NCI-H2227 (cell line): ENCODE data around the gene SPRR5.

Experiments
- DNase-seq: peaks from one replicate; lab custom pipeline; 2025; ENCODE audit not compliant: unreplicated experiment; lab: John Stamatoyannopoulos, UW

SPRR5 gene

DNA sequence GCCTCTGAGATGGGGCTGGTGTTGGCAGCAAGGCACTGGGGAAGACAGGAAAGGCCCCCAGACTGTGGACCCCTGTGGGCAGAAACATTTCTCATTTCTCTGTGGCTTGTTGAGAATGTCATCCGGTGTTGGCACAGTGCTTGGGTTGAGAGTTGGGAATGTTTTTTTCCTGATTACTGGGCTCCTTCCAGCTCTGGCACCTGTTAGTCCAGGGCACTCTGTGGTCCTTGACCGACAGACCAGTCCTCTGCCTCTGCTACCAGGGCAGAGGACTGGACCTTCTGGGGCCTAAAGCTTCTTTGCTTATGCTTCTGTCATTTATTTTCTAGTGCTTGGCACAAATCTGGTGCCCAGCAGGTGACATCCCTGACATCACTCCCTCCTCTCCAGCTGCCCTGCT, 4.8 kb upstream of the SPRR5 start:
- no peak for DNase-seq

DNA sequence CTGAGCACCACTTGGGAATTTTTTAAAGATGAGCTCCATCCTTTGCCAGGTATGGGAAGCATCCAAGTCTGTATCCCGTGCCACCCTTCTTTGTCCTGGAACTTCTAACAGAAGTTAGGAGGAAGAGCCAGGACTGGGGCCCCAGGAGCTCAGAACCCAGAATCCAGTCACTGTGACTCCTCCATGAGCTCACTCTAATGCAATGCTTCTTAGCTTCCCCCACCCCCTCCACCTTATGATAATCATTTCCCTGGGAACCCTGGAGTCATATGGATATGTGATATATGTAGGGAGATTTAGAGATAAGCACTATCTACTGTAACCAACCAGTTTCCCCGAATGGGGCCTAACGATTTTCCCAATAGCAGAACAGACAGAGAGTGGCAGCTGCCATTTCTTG, 758 bp upstream of the SPRR5 start:
- DNase-seq: no peak

DNA sequence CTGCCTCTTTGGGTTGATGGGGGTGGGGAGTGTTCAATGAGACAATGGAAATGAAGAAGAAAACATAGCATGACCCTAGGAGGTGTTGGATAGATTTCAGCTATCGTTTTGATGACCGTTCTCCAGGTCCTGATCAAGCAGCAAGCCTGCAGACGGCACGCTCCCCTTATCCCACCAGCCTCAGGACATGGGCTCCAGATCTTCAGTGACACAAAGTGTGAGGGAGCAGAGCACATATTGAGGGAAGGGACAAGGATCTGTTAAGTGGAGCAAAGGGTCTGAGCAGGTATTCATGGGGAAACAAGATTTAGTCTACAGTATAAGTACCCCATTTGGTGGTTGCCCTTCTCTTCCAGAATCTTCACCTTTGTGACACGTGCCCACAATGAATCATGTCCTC, 4.7 kb downstream of the SPRR5 start:
- DNase-seq: no peak

DNA sequence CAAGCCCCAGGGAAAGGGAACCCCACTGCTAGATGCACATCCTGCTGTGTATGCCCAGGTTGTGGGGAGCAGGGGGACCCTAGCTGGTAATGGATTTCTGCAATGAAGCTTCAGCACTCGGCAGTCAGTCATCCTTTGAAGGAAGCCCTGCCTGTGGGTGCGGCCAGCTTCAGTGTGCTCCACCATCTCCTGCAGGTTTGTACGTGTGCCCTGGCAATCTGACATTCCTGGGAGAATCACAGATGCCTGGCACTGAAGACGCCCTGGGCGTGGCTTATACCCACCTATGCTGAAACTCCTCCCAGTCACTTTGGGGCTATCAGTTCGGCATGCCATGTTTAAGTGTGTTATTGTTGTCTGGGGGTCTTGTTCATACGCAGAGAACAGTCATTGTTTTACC, 6.8 kb downstream of the SPRR5 start:
- no peak for DNase-seq

DNA sequence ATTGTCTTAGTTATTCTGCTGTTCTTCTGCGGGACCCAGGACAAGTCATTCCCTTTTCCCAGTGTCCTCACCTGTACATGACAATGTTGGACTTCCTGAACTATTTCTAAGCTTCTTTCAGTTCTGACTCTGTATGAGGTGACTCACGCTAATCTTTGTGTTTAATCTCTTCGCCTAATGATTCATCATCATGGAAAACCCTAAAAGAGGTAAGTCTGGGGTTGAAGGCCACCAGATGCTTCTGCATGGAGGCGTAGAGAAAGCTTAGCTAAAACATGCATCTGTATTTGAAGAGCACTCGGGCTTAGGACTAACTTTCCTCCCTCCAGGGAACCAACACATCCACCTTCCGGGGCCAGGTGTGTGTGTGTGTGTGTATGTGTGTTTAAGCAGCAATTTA, 7.4 kb downstream of the SPRR5 start:
- DNase-seq: no peak

DNA sequence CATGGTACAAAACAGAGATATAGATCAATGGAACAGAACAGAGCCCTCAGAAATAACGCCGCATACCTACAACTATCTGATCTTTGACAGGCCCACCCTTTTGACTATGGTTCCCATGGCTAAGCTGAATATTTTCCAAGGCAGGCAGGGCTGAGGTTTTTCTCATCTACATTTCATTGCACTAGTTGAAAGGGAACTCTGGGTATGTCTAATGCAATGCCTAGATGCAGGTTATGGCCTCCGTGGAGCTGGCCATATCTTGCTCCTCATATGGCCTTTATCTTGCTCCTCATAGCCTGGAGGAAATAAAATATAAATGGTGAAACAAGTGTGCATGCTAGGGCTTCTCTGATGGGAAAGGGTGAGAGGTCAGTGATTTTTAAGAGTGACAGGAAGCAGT, 10.6 kb downstream of the SPRR5 start:
- DNase-seq: no peak

DNA sequence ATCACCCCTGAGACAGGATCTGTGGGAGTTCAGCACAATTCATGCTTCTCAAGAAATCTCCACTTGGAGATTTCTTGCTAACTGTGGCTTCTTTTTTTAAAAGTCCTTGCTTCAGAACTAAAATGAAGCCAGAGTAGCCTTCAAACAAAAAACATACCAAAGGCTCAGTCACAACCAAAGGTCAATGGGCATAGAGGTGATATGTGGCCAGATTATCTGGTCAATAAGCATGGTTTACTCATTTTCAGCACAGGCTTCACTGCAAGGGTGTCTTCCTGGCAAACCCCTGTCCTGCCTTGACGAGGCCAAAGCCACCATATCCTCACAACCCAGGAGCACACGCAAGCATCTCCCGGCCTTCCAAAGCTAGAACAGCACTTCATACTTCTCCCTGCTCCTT, 12.3 kb downstream of the SPRR5 start:
- DNase-seq: no peak

DNA sequence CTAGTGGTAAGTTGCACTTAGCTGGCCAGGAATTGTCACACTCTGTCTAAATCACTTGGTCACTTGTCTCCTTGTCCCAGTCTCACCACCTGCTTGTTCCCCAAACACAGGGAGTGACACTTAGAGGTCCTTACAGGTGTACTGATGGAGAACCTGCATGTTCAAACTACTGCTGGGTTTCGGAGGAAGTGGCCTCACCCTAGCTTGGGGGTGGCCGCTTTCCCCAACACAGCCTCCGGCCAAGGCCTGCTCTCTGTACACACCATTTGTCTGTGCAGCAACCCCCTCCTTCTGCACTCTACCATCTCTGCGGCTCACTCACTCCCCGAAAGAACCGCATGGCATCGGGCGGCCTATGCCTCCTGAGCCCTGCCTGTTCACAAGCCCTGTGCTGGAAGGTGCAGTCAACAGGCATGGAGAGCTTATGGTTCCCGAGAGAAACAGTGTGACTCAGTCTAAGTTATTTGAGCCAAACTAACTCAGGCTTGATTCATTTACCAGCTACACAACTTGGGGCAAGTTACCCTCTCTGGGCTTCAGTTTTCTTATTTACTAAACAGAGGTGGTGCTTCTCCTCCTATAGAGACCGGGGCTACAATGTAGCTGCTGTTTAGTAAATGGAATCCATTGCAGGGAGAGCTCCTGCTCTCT, 12.9 kb downstream of the SPRR5 start:
- DNase-seq: no peak

DNA sequence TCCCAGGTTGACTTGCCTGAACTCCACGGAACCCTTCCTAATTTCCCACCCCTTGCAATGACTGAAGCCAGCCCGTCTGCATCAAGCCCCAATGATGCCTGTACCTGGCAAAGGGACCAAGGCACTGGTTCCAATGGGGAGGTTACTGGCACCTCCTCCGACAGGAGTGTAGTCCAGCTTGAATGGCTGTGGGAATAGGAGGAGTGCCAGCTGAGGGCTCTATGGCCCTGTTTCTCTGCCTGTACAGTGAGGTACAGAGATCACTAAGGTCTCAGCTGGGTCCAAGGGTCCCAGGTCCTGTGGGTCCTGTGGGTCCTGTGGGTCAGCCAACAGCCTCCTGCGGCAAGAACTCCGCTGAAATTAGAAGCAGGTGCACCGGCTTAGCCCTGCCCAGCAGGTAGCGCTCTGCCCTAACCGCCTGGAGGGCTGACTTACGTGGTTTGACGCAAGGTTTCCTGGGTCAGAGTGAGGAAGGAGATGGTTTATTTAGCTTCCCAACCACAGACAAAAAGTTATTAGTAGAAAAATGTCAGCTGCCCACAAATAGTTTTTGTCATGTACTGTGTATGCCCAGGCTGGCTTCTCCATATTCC, 13.5 kb downstream of the SPRR5 start:
- DNase-seq: no peak

DNA sequence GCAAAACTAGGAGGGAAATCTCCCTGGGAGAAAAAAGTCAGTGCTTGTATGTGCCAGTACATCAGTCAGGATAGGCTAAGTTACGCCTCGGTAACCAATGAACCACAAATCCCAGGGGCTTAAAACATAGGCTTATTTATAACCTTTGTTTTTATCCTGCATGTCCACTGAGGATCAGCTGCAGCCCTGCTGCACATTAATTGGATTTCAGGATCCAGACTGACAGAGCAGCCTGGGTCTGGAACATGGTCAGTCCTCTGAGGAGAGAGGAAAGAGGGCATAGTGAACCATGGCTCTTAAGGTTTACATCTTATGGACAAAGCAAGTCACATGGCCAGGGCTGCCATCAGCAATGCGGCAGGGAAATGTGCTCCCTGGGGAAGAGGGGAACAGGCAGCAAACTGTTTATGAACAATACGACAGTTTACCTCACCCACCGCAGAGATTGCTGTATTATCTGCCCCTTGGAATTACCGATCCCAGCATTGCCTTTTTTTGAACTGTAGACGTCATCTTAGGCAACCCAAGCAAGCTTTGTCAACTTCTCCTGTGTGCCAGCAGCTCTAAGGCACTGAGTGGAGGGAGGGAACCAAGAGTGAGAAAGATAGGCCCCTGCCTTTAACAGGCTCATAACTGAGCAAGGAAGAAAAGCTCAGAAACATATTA, 14.4 kb downstream of the SPRR5 start:
- no peak for DNase-seq

DNA sequence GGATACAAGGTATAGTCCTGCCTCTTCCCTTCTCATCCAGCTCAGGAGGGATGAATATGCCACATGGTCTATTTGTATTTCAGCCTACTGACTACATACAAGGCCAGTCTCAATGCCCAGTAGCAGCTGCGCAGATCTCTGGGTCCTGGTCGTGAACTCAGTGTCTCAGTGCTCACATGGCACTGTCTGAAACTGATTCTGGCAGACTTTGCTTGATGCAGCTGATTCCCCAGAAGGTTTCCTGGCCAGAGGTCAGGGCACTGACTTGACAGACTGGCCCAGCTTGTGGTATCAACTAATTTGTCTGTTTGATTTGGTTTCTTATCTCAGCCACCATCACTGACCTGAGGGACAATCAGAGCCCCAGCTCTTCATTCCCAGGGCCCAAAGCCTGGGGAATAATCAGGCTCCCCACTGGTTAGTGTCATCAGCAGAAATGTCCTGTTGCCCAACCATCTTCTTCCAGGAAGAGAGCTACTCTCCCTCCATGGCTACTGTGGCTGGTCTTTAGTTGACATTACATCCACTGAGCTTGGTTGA, 15.9 kb downstream of the SPRR5 start:
- no peak for DNase-seq

DNA sequence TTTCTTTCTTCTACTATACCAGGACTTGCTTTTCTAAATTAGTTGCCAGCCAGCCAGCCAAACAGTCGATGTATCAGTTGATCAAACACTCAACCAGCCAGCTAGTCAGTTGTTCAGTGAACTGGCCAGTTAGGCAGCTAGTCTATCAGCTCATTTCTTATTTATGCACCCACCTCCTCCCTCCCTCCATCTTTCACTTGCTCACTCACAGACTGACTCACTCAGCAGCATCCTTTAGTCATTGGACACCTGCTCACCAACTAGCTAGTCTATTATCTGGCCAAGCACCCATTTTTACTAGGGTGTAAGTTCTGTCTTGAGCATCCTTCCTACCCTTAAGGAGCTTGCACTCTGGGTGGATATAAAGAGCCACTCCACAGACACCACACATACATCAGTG, 17.5 kb downstream of the SPRR5 start:
- no peak for DNase-seq

DNA sequence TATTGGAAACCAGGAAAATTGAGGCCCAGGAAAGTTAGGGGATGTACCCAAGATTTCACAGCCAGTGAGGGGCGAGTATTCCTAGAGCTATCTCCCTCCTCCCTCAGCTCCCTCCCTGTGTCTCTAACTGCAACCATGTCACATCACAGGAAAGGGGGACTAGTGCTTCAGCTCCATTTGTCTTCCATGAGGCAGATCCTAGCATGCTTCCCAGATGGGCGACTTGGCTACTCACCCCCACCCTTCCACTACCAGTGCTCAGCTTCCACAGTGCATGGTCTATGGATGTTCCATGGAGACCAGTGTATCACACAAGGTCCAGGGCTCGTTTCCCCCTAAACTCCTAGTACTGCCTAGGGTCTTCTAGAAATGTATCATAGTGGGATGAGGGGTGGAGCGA, 18.8 kb downstream of the SPRR5 start:
- no peak for DNase-seq

DNA sequence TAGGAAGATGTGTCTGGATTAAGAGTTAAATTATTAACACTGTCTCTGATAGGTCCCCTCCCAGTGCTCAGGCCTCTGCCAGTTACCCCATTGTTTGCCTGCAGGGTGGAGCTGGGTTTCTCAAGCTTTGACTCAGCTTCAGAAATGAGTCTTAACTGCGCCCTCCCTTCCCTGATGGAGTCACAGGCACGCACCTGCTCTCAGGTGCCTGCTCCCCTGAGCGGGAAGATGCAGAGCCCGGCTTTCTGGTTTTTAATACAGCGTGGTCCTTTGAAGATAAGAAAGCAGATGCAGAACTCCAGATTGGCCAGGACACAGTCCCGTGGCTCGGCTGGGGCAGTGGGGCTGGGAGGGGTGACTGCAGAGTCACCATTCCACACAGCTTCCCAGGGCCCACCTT, 20.2 kb downstream of the SPRR5 start:
- DNase-seq: no peak

DNA sequence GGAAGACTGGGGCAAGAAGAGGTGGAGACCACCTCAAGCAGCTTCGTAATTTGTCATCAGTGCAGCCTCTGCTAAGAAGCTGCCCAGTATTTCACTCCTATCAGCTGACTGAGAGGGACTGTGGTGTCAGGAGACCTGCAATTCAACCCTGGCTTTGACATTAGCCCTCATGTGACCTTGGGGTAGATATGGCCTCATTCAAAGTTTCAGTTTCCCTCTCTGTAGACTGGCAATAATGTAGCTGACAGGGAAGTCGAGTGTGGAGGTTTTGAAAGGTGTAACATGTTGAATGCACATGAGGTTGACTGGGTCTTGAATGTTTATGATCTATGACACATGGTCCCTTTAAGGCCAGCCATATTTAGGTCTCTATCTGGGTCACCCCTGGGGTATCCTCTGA, 21.2 kb downstream of the SPRR5 start:
- no peak for DNase-seq

DNA sequence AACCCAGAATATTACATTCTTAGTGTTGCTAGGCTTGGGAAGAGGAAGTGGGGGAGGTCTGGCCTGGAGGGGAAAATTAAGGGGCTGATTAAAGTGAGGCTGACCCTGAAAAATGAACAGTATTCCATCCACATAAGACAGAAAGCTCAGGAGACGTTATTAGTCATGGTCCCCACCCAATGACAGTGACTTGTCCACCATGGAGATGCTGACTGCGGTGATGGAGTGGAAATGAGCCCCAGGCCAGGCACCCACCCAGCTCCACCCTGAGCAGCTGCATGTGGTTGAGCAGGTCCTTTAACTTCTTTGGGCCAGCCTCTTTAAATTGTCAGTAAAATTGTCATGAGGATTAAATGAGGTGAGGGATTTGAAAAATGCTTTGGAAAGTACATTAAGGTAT, 22.0 kb downstream of the SPRR5 start:
- DNase-seq: no peak

DNA sequence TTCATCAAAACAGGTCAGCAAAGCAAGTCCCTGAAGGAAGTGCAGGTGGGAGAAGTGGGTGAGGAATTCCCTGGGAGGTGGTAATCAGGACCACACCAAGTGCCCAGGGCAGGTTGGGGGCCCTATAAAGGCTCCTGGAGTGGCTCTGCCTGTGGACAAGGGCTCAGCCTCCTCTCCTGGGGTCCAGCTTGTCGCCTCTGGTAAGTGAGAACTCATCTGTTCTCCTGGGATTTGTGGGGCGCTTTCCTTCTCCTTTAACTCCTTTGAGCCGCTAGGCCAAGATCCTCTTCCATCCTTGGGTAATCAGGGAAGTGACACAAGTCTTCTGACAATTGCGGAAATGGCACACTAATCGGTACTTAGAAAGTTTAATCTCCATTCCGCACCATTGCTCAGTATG, 23.5 kb downstream of the SPRR5 start, which contains the start of gene SPRR4:
Gene SPRR4 (plus strand): TSS at position 154 of the 400 bp plus-strand sequence. CDS start 1,243 bp downstream, outside the sequence.
- no peak for DNase-seq

DNA sequence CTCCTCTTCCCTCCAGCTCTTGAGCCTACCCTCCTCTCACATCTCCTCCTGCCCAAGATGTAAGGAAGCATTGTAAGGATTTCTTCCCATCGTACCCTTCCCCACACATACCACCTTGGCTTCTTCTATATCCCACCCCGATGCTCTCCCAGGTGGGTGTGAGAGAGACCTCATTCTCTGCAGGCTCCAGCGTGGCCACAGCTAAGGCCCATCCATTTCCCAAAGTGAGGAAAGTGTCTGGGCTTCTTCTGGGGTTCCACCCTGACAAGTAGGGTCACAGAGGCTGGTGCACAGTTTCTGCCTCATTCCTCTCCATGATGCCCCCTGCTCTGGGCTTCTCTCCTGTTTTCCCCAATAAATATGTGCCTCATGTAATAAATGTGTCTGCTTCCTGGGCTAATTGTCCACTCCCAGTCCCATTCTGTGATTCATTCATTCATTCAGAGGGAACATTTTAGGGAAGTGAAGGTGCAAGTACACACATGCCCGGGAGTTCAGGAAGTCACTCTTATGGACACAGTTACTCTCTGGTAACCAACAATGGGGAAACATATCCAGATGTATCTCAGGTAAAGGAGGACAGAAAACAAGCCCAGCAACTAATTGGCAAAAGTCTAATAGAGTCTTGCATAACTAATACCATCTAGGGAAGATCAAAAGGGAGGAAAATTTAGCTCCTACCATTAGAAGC, 25.3 kb downstream of the SPRR5 start:
- no peak for DNase-seq

DNA sequence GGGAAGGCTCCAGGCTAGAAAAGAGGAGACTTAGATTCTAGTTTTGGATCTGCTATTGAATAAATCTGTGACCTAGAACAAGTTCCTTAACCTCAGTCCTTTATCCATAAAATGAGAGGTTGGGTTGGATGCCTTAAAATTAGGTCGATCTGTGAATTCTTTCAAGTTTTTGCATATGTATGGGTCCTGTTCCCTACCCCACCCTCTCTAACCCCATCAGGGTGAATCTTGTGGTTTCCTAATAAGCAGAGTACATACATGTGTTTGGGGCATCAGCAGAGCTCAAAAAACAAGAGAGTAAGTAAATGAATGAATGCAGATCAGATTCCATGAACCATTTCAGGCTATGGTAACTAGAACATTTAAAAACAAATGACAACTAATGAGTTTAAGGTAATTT, 29.7 kb downstream of the SPRR5 start:
- no peak for DNase-seq

DNA sequence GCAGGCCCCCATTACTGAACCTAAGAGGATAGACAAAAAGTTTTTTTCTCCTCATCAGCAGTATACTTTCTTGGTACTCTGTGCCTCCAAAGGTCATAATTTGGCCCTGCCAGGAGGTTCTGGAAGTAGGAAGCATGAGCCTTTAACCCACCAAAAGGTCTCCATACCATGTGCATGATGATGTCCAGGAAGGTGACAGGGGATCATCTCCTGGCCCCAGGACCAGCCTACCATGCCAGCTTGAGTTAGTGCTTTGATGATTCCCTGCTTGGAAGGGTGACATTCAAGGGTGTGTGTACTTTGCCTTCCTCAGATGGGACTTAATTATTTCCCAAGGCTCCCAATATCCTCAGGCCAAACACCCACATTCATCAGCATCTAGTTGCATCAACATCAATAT, 30.6 kb downstream of the SPRR5 start:
- DNase-seq: no peak

DNA sequence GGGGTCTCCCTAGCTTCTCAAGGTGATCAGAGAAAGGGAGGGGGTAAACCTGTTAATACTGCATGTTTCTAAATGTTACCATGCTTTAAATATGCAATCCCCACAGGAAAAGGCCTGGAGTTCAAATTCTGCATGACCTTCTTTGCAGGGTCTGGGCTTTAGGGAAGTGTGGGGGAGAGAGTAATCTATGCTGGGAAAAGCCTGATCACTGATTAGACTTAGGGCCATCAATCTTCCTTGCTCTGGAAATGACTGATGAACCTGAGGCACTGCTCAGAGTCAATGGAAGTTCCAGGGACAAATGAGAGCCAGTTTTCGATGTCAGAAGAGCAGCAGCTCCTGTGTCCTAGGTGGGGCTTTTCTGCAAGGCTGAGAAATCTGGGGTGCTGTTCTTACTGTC, 33.7 kb downstream of the SPRR5 start:
- no peak for DNase-seq
